Liver (tissue), 9 donors: Measurements from ENCODE around the gene IL17RC. TPM values are rescaled to one million over a fixed set of nuclear protein-coding genes. Genes with fewer than 3 reads are reported as not detected.

ENCODE experiments used
- DNase-seq: peaks from one replicate; pipeline ENCODE4 v3.0.0-alpha.2; 2017; ENCODE audit warnings: low spot score
- H3K27ac ChIP-seq, 2 donors: one replicate each; pipeline ENCODE4 v1.7.0; 2013; ENCODE audit warnings: inconsistent platforms in 2 of 2, low read length in 2 of 2, control low read depth in 1 of 2, low read depth in 1 of 2, mild to moderate bottlenecking in 1 of 2
- H3K27me3 ChIP-seq, 4 donors: one replicate each; pipeline versions ENCODE4 v1.6.1 to v1.7.0; 2013; ENCODE audit warnings: low read length in 3 of 4, inconsistent platforms in 1 of 4, mild to moderate bottlenecking in 1 of 4, moderate library complexity in 1 of 4; ENCODE audit not compliant: control insufficient read depth in 4 of 4, insufficient read depth in 4 of 4
- H3K36me3 ChIP-seq, 4 donors: one replicate each; pipeline versions ENCODE4 v1.6.1 to v1.7.0; 2013; ENCODE audit warnings: low read length in 3 of 4, mild to moderate bottlenecking in 3 of 4, low read depth in 1 of 4, moderate library complexity in 1 of 4; ENCODE audit not compliant: control insufficient read depth in 4 of 4, insufficient read depth in 3 of 4
- H3K4me1 ChIP-seq, 4 donors: one replicate each; pipeline versions ENCODE4 v1.6.1 to v1.7.0; 2013; ENCODE audit warnings: low read length in 3 of 4, mild to moderate bottlenecking in 3 of 4, moderate library complexity in 1 of 4; ENCODE audit not compliant: control insufficient read depth in 4 of 4, insufficient read depth in 4 of 4
- H3K4me3 ChIP-seq, 3 donors: one replicate each; pipeline versions ENCODE4 v1.6.1 to v1.7.0; 2013; ENCODE audit warnings: low read length in 3 of 3, control low read depth in 1 of 3, low read depth in 1 of 3, mild to moderate bottlenecking in 1 of 3
- H3K9ac ChIP-seq, 2 donors: one replicate each; pipeline ENCODE4 v1.7.0; 2013; ENCODE audit warnings: low read length in 2 of 2, mild to moderate bottlenecking in 2 of 2, moderate library complexity in 2 of 2, control low read depth in 1 of 2, low read depth in 1 of 2
- H3K9me3 ChIP-seq, 4 donors: one replicate each; pipeline versions ENCODE4 v1.6.1 to v1.7.0; 2013; ENCODE audit warnings: low read length in 3 of 4; ENCODE audit not compliant: control insufficient read depth in 4 of 4
- EGR1 ChIP-seq, 2 donors: IDR thresholded peaks; 2 replicates each; pipeline ENCODE4 v1.6.1; 2016 to 2018; ENCODE audit warnings: antibody characterized with exemption in 2 of 2, low read depth in 2 of 2
- FOXA1 ChIP-seq: IDR thresholded peaks from 2 replicates; pipeline ENCODE4 v1.6.1; 2016; ENCODE audit warnings: antibody characterized with exemption
- FOXA2 ChIP-seq: IDR thresholded peaks from 2 replicates; pipeline ENCODE4 v1.6.1; 2016; ENCODE audit warnings: antibody characterized with exemption
- GABPA ChIP-seq, 2 donors: IDR thresholded peaks in 1 of 2; conservative IDR thresholded peaks in 1 of 2; 2 replicates each; pipeline ENCODE4 v1.6.1; 2016; ENCODE audit warnings: antibody characterized with exemption in 2 of 2, mild to moderate bottlenecking in 1 of 2, moderate library complexity in 1 of 2
- HNF4A ChIP-seq, 2 donors: conservative IDR thresholded peaks; 2 replicates each; pipeline ENCODE4 v1.6.1; 2016; ENCODE audit warnings: antibody characterized with exemption in 2 of 2, mild to moderate bottlenecking in 2 of 2
- HNF4G ChIP-seq: IDR thresholded peaks from 2 replicates; pipeline ENCODE4 v1.6.1; 2016; ENCODE audit warnings: antibody characterized with exemption
- JUND ChIP-seq, 2 donors: IDR thresholded peaks; 2 replicates each; pipeline ENCODE4 v1.6.1; 2016; ENCODE audit warnings: antibody characterized with exemption in 2 of 2
- NR2F2 ChIP-seq: IDR thresholded peaks from 2 replicates; pipeline ENCODE4 v1.6.1; 2016; ENCODE audit warnings: antibody characterized with exemption
- RAD21 ChIP-seq, 2 donors: IDR thresholded peaks; 2 replicates each; pipeline ENCODE4 v1.6.1; 2016; ENCODE audit warnings: antibody characterized with exemption in 2 of 2, mild to moderate bottlenecking in 2 of 2
- RXRA ChIP-seq, 2 donors: IDR thresholded peaks; 2 replicates each; pipeline ENCODE4 v1.6.1; 2017 to 2018; ENCODE audit warnings: antibody characterized with exemption in 2 of 2, mild to moderate bottlenecking in 1 of 2
- SP1 ChIP-seq: IDR thresholded peaks from 2 replicates; pipeline ENCODE4 v1.6.1; 2018; ENCODE audit warnings: antibody characterized with exemption, mild to moderate bottlenecking
- TAF1 ChIP-seq: conservative IDR thresholded peaks from 2 replicates; pipeline ENCODE4 v1.6.1; 2016; ENCODE audit warnings: antibody characterized with exemption, mild to moderate bottlenecking
- YY1 ChIP-seq: IDR thresholded peaks from 2 replicates; pipeline ENCODE4 v1.6.1; 2016; ENCODE audit warnings: antibody characterized with exemption, mild to moderate bottlenecking
- WGBS: extraction: QIAGEN DNeasy Blood & Tissue Kit; methylation state at CpG from one replicate; pipeline ENCODE4 v1.1.7; 2013; 5-methylcytosine and 5-hydroxymethylcytosine counted together
- polyA plus RNA-seq, 2 donors: library from polyadenylated mRNA; stranded (reverse) in 1 of 2; unstranded in 1 of 2; fragments of 200-250 nt in 1 of 2; fragments of >200 nt in 1 of 2; fragmentation: Nextera tagmentation in 1 of 2; extraction: Ambion mirVana in 1 of 2; gene quantifications; one replicate each; pipeline versions ENCODE4 v1.2.1 to v1.2.3, GENCODE V29; 2013 to 2015
- total RNA-seq, 2 donors: library from RNA; depleted of rRNA; stranded (reverse); fragments of >200 nt; gene quantifications; one replicate each; pipeline ENCODE4 v1.2.3, GENCODE V29; 2014
- TF ChIP-seq, protein P1 (sequence below): fragments of 150-350 bp; IDR thresholded peaks from 2 replicates; pipeline ENCODE4 v1.5.1; 2017; ENCODE audit warnings: improper control_type of control experiment, low read depth, low read length; ENCODE audit not compliant: missing input control
- TF ChIP-seq, protein P2 (sequence below): IDR thresholded peaks from 2 replicates; pipeline ENCODE4 v1.6.1; 2016; ENCODE audit warnings: antibody characterized with exemption, mild to moderate bottlenecking
- TF ChIP-seq, protein P3 (sequence below): IDR thresholded peaks from 2 replicates; pipeline ENCODE4 v1.6.1; 2016; ENCODE audit warnings: antibody characterized with exemption
- TF ChIP-seq, protein P4 (sequence below): IDR thresholded peaks from 2 replicates; pipeline ENCODE4 v1.6.1; 2016; ENCODE audit warnings: antibody characterized with exemption
- TF ChIP-seq, protein P5 (sequence below): IDR thresholded peaks from 2 replicates; pipeline ENCODE4 v1.6.1; 2016; ENCODE audit warnings: antibody characterized with exemption
- donor health status: healthy.
- donor health status: healthy.
- donor health status: healthy.
- donor health status: healthy.
- donor health status: healthy.

The IL17RC gene
- total and polyA plus RNA-seq, 4 donors = 15.4 to 62.8 (median 25.7) TPM

DNA sequence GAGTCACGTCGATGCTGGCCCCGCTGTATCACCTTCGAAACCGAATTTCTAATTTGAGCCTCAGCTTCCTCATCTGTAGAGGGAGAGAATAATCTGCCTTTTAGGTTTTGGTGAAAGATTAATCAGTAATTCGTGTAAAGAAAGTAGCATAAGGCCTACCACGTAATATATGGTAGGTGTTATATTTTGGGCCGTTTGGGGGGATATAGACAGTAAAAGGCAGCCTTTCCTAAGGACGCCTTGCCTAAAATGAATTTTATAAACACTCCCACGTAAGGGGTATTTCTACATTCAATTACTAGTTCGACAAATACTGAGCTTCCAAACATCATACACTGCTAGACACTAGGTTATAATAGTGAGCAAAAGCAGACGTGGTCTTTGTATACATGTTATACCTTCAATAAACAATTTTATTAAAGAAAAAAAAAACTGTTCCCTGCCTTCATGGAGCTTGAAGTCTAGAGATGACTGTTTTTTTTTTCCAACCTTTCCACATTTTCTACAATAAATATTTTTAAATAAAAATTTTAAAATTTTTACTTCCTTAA, 25.8 kb upstream of the IL17RC start:
- peaks cover 3 to 10% (median 9%) of the 10 kb centered on the region in 4 donors for H3K36me3 ChIP-seq
- H3K4me1 ChIP-seq = peaks cover 2 to 12% (median 6%) of the 10 kb centered on the region in 4 donors
- WGBS = 2% methylated on average over 12 of the region's 12 CpGs
- DNase-seq = no peak
- H3K4me3 ChIP-seq = peak overlapping the region; percentile 93 to 98 (median 95)
- H3K9ac ChIP-seq = peak overlapping the region; percentile 90 to 96
- TF ChIP-seq FOXA1 (no peak), YY1 (no peak), SP1 (no peak), EGR1 (IDR thresholded peaks at IDR 0.05; ENCODE audit: low read depth in 2 of 2) (no peak), RAD21 (IDR thresholded peaks at IDR 0.05) (no peak), HNF4G (no peak), FOXA2 (no peak), RXRA (IDR thresholded peaks at IDR 0.05) (no peak), NR2F2 (no peak), TAF1 (no peak), HNF4A (conservative IDR thresholded peaks at IDR 0.05) (no peak), GABPA (IDR thresholded peaks at IDR 0.05 in 1 of 2, conservative IDR thresholded peaks at IDR 0.05 in 1 of 2) (no peak), JUND (IDR thresholded peaks at IDR 0.05) (no peak)
- TF ChIP-seq, protein P1, sequence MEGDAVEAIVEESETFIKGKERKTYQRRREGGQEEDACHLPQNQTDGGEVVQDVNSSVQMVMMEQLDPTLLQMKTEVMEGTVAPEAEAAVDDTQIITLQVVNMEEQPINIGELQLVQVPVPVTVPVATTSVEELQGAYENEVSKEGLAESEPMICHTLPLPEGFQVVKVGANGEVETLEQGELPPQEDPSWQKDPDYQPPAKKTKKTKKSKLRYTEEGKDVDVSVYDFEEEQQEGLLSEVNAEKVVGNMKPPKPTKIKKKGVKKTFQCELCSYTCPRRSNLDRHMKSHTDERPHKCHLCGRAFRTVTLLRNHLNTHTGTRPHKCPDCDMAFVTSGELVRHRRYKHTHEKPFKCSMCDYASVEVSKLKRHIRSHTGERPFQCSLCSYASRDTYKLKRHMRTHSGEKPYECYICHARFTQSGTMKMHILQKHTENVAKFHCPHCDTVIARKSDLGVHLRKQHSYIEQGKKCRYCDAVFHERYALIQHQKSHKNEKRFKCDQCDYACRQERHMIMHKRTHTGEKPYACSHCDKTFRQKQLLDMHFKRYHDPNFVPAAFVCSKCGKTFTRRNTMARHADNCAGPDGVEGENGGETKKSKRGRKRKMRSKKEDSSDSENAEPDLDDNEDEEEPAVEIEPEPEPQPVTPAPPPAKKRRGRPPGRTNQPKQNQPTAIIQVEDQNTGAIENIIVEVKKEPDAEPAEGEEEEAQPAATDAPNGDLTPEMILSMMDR = no peak
- TF ChIP-seq, protein P2, sequence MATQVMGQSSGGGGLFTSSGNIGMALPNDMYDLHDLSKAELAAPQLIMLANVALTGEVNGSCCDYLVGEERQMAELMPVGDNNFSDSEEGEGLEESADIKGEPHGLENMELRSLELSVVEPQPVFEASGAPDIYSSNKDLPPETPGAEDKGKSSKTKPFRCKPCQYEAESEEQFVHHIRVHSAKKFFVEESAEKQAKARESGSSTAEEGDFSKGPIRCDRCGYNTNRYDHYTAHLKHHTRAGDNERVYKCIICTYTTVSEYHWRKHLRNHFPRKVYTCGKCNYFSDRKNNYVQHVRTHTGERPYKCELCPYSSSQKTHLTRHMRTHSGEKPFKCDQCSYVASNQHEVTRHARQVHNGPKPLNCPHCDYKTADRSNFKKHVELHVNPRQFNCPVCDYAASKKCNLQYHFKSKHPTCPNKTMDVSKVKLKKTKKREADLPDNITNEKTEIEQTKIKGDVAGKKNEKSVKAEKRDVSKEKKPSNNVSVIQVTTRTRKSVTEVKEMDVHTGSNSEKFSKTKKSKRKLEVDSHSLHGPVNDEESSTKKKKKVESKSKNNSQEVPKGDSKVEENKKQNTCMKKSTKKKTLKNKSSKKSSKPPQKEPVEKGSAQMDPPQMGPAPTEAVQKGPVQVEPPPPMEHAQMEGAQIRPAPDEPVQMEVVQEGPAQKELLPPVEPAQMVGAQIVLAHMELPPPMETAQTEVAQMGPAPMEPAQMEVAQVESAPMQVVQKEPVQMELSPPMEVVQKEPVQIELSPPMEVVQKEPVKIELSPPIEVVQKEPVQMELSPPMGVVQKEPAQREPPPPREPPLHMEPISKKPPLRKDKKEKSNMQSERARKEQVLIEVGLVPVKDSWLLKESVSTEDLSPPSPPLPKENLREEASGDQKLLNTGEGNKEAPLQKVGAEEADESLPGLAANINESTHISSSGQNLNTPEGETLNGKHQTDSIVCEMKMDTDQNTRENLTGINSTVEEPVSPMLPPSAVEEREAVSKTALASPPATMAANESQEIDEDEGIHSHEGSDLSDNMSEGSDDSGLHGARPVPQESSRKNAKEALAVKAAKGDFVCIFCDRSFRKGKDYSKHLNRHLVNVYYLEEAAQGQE = no peak
- TF ChIP-seq, protein P3, sequence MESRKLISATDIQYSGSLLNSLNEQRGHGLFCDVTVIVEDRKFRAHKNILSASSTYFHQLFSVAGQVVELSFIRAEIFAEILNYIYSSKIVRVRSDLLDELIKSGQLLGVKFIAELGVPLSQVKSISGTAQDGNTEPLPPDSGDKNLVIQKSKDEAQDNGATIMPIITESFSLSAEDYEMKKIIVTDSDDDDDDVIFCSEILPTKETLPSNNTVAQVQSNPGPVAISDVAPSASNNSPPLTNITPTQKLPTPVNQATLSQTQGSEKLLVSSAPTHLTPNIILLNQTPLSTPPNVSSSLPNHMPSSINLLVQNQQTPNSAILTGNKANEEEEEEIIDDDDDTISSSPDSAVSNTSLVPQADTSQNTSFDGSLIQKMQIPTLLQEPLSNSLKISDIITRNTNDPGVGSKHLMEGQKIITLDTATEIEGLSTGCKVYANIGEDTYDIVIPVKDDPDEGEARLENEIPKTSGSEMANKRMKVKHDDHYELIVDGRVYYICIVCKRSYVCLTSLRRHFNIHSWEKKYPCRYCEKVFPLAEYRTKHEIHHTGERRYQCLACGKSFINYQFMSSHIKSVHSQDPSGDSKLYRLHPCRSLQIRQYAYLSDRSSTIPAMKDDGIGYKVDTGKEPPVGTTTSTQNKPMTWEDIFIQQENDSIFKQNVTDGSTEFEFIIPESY = no peak
- TF ChIP-seq, protein P4, sequence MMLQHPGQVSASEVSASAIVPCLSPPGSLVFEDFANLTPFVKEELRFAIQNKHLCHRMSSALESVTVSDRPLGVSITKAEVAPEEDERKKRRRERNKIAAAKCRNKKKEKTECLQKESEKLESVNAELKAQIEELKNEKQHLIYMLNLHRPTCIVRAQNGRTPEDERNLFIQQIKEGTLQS = no peak
- TF ChIP-seq, protein P5, sequence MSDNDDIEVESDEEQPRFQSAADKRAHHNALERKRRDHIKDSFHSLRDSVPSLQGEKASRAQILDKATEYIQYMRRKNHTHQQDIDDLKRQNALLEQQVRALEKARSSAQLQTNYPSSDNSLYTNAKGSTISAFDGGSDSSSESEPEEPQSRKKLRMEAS = no peak
- no peaks in the 10 kb centered on the region for H3K27me3 ChIP-seq
- peak overlapping the region; percentile 98 to 99 for H3K27ac ChIP-seq
- H3K9me3 ChIP-seq = no peaks in the 10 kb centered on the region
